Muscle layer of colon (tissue), 2 donors: ENCODE data around the gene SPATA31C1.

Experiments
- H3K27ac ChIP-seq: one replicate; pipeline ENCODE4 v1.7.0; 2013; ENCODE audit warnings: low read depth, mild to moderate bottlenecking, low read length, moderate library complexity
- H3K27me3 ChIP-seq, 2 donors: one replicate each; pipeline ENCODE4 v1.7.0; 2013; ENCODE audit warnings: low read length in 2 of 2, mild to moderate bottlenecking in 2 of 2; ENCODE audit not compliant: insufficient read depth in 2 of 2, control insufficient read depth in 1 of 2
- H3K36me3 ChIP-seq: one replicate; pipeline ENCODE4 v1.7.0; 2013; ENCODE audit warnings: mild to moderate bottlenecking, low read length; ENCODE audit not compliant: insufficient read depth
- H3K4me1 ChIP-seq: one replicate; pipeline ENCODE4 v1.7.0; 2013; ENCODE audit warnings: mild to moderate bottlenecking, low read length; ENCODE audit not compliant: insufficient read depth
- H3K4me3 ChIP-seq, 2 donors: one replicate each; pipeline ENCODE4 v1.7.0; 2013; ENCODE audit warnings: low read length in 2 of 2, low read depth in 1 of 2, mild to moderate bottlenecking in 1 of 2, moderate library complexity in 1 of 2
- H3K9ac ChIP-seq: one replicate; pipeline ENCODE4 v1.7.0; 2013; ENCODE audit warnings: low read length
- H3K9me3 ChIP-seq: one replicate; pipeline ENCODE4 v1.7.0; 2013; ENCODE audit warnings: mild to moderate bottlenecking, low read length
- donor health status: abdominal sarcoma.
- donor health status: Adenocarcinoma of cecum.

Gene SPATA31C1

GRCh38 chr9:87973122-87973521 lies 55.4 kb downstream of the SPATA31C1 start:
- peaks cover 11% of the 10 kb centered on the region for H3K4me1 ChIP-seq
- no peaks in the 10 kb centered on the region for H3K9me3 ChIP-seq
- H3K27me3 ChIP-seq, result no peaks in the 10 kb centered on the region
- no peak overlapping the region for H3K27ac ChIP-seq
- H3K4me3 ChIP-seq, result peak overlapping the region in 1 of 2 donors; percentile 91
- H3K9ac ChIP-seq, result no peak overlapping the region
- H3K36me3 ChIP-seq, result peaks cover 26% of the 10 kb centered on the region
